ENCODE measurements around the gene OCA2.

GRCh38 chr15:28026221-28026620 lies 72.9 kb downstream of the OCA2 start:
- TF ChIP-seq EZH2 (IDR thresholded peaks at IDR 0.05; ENCODE audit: insufficient read depth, poor library complexity, severe bottlenecking) (no peak), EZH2phosphoT487 (IDR thresholded peaks at IDR 0.05; ENCODE audit: insufficient read depth, low read depth) (no peak)

All from GM23248 (cell line).